WI38 (cell line): ENCODE results near the gene PYHIN1.

ENCODE experiments used
- H3K4me3 ChIP-seq: 2 replicates; pipeline ENCODE4 v1.5.1; 2011; ENCODE audit warnings: low read depth, mild to moderate bottlenecking, control low read depth, low read length
- TF ChIP-seq, protein P1 (sequence below): IDR thresholded peaks from 2 replicates; pipeline ENCODE4 v1.5.1; 2012; ENCODE audit warnings: low read depth, mild to moderate bottlenecking, control low read depth, low read length

The PYHIN1 gene

DNA sequence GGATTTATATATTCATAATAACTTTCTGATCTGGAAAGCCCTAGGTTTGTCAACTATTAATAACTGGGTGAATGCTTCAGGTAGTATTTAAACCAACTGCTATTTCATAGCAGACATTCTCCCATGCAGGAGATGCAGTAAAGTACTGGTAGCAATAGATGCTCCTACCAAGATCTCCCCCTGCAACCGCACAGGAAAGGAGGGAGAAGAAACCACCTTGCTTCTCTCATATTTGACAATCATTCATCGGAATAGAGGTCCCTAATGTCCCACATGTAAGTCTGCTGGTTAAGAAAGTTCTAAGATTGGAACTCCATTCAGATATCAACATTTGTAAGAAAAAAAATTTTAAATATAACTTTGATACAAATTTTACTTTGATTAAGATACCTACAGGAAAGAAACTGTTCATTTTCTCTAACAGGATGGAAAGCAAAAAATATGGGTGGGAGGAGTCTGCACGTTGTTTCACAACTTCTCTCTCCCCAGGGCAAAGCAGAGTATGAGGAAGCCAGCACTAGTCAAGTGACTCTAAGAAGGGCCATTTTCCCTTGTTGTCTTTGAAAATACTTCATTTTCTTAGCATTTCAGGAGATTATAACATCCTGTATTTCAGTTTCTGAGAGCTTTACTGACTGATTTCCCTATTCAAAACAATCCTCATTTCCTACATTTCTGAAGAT, at the start of gene PYHIN1:
TSS of gene PYHIN1 (plus strand) at position 498 of the 683 bp plus-strand sequence. CDS start 5,359 bp downstream, outside the sequence.
- TF ChIP-seq, protein P1, sequence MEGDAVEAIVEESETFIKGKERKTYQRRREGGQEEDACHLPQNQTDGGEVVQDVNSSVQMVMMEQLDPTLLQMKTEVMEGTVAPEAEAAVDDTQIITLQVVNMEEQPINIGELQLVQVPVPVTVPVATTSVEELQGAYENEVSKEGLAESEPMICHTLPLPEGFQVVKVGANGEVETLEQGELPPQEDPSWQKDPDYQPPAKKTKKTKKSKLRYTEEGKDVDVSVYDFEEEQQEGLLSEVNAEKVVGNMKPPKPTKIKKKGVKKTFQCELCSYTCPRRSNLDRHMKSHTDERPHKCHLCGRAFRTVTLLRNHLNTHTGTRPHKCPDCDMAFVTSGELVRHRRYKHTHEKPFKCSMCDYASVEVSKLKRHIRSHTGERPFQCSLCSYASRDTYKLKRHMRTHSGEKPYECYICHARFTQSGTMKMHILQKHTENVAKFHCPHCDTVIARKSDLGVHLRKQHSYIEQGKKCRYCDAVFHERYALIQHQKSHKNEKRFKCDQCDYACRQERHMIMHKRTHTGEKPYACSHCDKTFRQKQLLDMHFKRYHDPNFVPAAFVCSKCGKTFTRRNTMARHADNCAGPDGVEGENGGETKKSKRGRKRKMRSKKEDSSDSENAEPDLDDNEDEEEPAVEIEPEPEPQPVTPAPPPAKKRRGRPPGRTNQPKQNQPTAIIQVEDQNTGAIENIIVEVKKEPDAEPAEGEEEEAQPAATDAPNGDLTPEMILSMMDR = no peak

DNA sequence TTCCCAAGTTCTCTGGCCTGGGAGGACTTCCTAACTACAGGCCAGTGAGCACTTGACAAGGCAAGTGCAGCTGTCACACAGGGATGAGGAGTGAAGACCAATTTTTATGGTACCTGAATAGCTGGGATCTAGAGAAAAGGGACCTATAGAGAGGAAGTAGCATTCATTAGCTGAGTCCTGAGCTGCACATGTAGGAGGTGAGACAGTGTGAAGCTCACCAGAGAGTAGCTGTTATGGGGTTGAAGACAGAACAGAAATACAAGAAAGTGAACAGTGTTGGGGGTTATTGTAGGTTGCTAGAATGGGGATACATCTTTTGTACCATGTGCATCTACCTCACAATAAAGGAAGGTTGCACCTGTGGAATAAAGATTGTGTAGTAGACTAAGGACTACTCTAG, 37.7 kb upstream of the PYHIN1 start:
- TF ChIP-seq, protein P1 = no peak
- H3K4me3 ChIP-seq = no peak overlapping the region

More for the DNA sequence above, at the start of gene PYHIN1:
- no peak within 1 kb of the TSS for H3K4me3 ChIP-seq

DNA sequence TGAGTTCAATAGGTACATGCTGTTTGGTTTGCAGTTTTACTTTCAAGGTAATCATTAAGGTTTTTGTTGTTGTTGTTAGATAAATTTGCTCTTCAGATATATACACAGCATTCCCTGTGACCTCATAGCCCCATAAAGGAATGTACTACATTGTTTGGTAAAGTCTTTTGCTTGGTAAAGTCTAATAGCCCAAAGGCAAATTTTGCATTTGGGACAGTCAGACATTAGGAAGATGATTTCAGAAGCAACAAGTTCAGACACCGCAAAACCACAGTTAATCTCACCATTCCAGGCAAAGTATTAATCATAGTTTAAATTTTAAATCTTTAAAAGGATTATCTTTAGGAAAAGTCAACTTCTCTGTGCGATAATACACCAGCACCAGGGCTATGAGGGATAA, 32.6 kb upstream of the PYHIN1 start:
- H3K4me3 ChIP-seq = no peak overlapping the region
- TF ChIP-seq, protein P1 = no peak

DNA sequence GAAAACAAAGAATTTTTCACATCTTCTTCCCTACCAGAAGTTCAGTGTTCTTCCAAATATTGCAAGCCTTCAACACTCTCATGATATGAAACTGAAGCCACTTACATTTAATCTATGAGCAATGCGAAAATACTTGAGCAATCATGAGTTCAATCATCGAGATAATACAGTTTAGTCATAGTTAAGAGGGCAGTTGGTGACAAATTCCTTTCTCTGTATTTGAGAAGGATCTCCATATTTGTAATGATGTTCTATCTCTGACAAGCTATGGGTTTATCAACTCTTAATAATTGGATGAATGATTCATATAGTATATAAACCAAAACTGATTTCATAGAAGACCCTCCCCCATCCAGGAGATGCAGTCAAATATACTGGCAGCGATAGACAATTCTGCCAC, 29.7 kb upstream of the PYHIN1 start:
- TF ChIP-seq, protein P1 = no peak
- no peak overlapping the region for H3K4me3 ChIP-seq

DNA sequence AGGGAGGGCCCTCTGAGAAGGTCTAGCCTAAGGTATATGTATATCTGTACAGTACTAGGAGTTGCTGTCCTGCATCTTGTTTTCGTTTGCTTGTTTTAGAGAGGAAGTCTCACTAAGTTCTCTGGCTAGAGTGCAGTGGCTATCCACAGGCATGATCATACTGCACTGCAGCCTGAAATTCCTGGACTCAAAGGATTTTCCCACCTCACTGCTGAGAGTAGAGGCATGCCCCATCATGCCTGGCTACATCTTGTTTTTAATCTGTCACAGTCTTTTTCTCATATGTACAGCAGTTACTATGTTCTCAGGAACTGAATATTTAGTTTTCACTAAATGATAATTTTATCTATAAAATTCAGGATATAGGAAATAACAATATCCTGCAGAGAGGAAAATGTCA, 15.3 kb upstream of the PYHIN1 start:
- H3K4me3 ChIP-seq = no peak overlapping the region
- TF ChIP-seq, protein P1 = no peak

- H3K4me3 ChIP-seq = no peak overlapping the region
- TF ChIP-seq, protein P1 = no peak
Measured at GRCh38 chr1:158924677-158925076, 6.7 kb upstream of the PYHIN1 start.

DNA sequence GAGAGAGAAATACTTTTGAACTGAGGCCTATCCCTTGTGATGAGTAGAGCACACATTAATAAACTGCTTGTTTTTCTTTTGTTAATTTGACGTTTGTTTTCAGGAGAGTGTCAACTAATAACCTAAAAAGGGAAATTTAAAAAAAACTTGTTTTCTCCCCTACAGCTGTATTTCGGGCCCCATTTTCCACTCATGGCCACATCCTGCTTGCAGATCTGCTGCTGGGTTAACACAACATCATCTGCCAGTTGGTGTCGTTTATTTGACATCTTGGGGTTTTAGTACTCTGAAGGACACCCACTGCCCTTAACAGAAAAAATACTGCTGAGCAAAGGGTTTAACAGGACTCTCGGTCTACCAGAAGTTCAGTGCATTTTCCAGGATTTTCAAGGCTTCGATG, 848 bp upstream of the PYHIN1 start:
- H3K4me3 ChIP-seq = no peak overlapping the region
- TF ChIP-seq, protein P1 = no peak
